ENCODE data around the gene GNAO1.
"Not testable (repeated sequence)": the region's sequence is repeated elsewhere in the genome, so short reads cannot be mapped to it uniquely, and the experiment has no call there.

Gene GNAO1

DNA sequence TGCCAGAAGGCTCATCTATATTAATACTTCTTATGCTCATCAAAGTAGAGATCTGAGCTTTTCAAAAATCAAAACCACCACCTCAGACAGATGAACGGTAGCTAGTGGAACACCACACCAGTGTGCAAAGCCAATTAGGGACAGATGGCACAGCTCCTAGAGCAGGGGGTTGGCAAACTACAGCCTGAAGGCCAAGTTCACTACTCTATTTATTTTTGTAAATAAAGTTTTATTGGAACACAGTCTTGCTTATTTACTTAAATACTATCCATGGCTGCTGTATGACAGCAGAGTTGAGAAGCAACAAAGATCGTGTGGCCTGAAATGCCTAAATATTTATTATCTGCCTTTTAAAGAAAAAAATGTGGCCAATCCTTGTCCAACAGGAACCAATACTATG lies 177.3 kb downstream of the GNAO1 start:
- DNase-seq = no peak

DNA sequence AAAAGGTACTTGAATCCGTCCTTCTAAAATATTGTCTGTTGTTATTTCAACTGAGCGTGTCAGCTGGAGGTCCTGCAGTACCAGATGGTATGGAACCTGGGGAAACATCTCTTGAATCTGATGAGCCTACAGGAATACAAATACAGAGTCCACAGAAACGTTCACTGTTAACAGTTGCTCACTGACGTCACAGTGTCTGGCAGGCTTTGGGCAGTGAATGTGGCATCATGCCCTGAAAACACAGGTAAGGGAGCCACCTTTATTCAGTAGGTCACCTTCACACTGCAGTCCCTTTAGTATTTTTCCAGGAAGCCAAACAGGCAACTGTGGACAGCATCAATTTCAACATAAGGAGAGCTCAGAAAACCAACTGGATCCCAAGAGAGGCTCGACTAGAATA lies 177.9 kb downstream of the GNAO1 start:
- no peak for DNase-seq

DNA sequence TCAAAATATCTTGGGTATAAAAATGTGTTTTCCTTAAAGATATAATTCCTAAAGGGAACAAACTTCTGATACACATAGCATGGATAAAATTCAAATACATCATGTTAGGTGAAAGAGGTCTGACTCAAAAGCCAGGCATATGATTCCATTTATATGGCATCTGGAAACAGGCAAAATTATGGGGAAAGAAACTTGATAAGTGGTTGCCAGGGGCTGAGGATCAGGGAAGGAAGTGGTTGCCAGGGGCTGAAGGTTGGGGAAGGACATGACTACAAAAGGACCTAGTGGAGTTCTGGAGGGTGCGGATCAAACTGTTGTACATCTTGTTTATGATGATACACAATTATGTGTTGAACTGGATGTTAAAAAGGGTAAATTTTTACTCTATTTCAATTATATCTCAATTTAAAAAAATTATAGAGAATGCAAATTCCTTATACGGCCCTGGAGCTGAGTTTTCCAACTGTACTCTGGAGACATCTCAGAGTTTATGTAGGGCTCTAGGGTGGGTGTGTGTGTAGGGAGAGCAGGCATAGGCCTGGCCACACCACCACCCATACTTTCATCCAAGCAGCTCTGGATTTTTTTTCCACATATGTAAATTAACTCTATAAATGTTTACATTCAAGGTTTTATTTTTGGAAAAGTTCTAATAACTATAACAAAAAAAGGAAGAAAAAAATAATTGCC lies 179.0 kb downstream of the GNAO1 start:
- DNase-seq = no peak

DNA sequence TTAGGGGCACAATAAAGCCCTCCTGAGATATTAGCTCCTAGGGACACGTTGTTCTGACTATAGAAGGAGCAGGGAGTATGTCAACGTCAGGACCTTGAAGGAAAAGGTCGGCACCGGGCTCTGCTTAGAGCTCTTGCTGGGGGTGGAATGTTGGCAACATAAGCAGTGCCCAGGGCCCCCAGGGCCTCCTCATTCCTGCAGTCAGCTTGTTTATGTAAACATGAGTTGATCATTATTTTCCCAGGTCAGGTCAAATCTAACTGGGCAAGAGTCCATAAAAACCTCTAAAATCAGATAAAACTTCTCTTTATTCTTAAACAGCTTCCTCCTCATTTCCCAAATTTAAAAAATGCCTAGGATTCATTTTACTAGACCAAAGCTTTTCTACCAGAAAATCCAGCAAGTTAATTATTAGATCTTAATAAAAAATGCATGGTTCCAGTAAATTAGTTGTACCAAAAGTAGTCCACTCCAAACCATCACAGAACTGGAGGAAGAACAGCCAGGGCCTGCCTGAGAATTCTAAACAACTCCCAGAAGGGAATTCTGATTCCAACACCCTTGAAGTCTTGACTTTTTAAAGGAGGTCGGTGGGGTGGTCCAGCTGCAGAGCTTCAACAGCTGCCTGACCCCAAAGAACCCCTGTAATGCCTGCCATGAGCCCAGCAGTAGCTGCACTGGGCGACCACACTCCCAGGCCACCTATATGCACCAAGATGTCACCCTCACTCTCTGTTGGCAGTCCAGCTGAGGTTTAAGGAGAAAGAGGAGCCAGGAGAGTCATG lies 179.8 kb downstream of the GNAO1 start:
- no peak for DNase-seq

DNA sequence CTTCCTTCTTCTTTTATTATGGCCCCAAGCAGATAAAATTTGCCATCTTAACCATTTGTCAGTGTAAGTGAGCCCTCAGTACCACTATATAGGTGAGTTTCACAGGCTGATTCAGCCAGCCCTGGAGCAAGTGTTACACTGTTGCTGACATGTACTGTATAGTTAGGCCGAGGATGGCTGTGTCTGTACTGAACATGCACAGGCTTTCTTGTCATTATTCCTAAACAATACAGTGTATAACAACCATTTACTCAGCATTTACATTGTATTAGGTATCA lies 180.3 kb downstream of the GNAO1 start:
- DNase-seq = no peak

DNA sequence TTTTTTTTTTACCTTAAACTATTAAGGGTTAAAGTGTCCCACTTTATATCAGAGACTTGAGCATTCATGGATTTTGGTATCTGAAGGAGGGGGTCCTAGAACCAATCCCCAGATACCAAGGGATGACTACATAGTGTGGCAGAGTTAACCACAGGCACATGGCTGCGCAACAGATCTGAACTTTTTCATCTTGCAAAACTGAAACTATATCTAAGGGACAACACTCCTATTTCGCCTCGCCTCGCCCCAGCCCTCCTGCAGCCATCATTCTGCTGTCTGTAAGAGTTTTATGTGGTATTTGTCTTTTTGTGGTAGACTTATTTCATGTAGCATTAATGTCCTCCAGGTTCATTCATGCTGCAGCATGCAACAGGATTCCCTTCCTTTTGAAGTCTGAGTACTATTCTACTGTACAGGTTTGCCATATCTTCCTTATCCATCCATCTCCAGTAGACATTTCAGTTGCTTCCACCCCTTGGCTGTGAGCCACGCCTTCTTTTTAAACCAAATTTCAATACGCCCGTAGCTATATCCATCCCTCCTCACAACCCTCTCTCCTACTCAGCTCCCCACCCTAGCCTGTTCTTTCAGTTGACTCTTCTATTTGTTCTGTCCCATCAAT lies 180.8 kb downstream of the GNAO1 start:
- DNase-seq = no peak

DNA sequence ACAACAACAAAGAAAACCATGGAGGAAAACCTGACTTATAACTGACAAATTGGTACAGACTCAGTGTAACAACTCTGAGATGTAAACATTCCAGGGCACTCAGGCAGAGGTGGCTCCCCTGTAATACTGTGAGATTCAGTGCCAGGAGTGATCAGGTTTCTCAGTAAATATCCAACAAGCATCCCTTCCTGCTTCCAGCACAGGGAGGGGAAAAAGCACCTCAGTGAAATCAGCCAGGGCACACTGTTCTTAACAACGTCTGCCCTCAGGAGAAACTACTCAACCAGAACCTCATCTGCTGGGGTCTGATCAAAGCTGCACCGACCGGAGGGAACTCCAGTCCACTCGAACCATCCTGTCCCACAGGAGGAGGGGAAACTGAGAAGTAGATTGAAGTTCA lies 181.7 kb downstream of the GNAO1 start:
- DNase-seq = no peak

DNA sequence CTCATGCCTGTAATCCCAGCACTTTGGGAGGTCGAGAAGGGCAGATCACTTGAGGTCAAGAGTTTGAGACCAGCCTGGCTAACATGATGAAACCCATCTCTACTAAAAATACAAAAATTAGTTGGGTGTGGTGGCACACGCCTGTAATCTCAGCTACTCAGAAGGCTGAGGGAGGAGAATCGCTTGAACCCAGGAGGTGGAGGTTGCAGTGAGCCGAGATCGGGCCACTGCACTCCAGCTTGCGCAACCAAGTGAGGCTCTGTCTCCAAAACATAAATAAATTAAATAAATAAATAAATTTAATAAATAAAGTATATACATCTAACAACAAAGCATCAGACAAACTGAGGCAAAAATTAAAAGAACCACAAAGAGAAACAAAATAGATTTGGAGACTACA lies 184.5 kb downstream of the GNAO1 start:
- not testable (repeated sequence) for DNase-seq

DNA sequence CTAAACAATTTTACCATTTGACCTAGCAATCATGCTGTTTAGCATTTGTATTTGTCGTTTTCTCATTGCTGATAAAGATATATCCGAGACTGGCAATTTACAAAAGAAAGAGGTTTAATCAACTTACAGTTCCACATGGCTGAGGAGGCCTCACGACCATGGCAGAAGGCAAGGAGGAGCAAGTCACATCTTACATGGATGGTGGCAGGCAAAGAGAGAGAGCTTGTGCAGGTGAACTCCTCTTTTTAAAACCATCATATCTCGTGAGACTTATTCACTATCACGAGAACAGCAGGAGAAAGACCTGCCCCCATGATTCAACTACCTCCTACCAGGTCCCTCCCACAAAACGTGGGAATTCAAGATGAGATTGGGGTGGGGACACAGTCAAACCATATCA lies 187.8 kb downstream of the GNAO1 start:
- DNase-seq = not testable (repeated sequence)

DNA sequence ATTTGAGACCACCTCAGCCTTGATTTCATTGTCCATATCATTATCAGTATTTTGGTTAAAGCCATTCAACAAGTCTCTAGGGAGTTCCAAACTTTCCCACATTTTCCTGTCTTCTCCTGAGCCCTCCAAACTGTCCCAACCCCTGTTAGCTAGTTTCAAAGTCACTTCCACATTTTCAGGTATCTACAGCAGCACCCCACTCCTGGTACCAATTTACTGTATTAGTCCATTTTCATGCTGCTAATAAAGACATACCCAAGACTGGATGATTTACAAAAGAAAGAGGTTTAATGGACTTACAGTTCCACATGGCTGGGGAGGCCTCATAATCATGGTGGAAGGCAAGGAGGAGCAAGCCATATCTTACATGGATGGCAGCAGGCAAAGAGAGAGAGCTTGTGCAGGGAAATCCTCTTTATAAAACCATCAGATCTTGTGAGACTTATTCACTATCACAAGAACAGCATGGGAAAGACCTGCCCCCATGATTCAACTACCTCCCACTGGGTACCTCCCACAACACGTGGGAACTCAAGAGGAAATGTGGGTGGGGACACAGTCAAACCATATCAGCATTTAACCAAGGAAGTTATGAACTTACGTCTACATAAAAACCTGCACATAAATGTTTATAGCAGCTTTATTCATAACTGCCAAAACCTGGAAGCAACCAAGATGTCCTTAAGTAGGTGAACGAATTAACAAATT lies 189.6 kb downstream of the GNAO1 start:
- DNase-seq = peak; percentile 32 to 70 (median 66)

DNA sequence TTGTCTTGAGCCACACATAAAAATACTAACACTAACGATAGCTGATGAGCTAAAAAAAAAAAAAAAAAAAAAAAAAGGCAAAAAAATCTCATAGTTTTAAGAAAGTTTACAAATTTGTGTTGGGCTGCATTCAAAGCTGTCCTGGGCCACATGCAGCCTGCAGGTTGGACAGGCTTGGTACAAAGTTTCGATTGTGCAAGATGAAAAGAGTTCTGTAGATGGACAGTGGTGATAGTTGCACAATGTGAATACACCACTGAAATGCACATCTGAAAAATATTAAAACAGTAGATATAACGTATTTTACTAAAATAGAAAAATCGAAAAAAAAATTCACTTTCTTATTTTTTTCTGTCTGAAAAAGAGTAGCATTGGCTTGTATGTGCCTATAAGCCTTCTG lies 191.2 kb downstream of the GNAO1 start:
- DNase-seq = no peak

DNA sequence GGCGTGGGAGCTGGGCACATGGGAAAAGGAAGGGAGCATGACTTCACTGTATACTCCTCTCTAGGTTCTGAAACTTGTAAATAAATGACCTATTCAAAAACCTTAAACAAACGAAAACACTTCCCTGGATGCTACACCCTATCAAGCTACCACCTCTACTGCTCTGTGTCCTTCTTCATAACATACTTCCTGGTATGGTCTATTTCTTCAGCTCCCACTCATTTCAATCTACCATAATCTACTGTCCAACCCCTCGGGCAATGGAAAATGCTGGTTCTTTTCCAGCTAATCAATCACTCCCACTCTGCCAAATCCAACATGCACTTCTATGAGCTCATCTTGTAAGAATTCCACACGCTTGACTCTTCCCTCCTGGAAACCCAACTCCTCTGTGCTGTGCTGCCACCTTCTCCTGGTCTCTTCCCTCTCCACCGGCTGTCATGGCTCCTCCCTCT lies 191.6 kb downstream of the GNAO1 start:
- no peak for DNase-seq

DNA sequence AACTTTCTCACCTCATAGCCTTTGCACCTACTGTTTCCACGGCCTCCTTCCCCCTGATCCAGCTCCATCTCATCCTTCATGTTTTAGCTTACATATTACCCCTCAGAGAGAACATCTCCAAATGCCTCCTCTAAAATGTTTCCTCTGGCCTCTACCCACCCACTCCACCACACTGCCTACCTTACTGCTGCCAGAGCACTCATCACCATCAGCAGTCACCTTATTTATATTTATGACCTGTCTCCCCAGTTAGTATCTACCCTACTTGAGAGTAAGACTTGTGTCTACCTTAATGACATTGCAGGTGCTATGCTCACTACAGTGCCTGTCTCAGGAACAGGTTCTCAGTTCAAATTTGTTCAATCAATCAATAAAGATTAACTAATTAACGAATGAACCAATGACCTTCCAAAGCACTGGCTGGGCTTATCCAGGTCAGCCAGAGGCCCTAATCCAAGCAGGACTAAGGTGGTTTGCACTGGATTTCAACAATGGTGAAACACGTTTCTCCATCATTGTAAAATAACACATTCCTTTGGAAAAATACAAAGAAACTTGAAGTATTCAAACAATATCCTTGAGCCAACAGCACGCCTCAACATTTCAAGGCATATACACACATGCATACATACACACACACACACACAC lies 192.9 kb downstream of the GNAO1 start:
- DNase-seq = no peak

DNA sequence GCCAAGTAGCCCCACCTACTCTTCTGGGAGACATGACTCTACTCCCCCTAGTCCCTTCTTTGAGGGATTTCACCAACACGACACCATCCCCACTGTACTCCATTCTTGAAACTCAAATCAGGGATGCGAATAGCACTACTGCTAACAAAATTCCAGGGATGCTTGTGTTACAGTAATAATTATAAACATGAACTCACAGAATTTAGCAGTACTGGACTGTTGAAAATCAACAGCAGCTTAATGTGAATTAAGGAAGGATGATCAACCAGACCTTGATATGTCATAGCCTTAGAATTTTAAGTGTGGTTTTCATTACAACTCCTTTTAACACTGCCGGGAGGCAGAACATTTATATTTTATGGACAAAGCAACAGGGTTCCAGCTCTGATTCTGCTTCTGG lies 196.1 kb downstream of the GNAO1 start:
- no peak for DNase-seq

DNA sequence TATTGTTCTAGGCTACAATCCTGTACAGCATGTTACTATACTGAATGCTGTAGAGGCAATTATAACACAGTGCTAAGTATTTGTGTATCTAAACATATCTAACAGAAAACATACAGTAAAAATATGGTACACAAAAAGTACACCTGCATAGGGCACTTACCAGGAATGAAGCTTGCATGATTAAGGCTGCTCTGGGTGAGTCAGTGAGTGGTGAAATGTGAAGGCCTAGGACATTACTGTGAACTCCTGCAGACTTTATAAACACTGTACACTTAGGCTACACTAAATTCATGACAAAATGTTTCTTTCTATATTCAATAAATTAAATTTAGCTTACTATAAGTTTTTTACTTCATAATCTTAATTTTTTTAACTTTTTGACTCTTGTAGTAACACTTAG lies 196.9 kb downstream of the GNAO1 start:
- no peak for DNase-seq

DNA sequence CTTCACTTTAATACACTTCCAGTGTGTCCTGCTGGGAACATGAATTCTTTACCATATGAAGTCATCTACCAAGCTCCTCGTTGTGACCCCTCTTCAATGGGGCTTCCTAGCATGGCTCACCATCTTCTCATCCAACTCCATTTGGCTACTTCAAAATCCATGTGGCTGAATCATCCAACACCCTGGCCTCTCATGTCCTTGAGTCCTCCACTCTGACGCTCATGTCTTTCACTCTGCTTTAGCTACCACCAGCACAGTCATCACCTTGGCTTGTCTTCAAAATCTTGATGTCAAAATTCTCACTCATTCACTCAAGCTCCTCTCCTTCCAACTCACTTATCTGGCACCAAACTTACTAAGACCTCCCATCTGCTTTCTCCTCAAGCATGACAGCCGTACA lies 198.3 kb downstream of the GNAO1 start:
- no peak for DNase-seq

DNA sequence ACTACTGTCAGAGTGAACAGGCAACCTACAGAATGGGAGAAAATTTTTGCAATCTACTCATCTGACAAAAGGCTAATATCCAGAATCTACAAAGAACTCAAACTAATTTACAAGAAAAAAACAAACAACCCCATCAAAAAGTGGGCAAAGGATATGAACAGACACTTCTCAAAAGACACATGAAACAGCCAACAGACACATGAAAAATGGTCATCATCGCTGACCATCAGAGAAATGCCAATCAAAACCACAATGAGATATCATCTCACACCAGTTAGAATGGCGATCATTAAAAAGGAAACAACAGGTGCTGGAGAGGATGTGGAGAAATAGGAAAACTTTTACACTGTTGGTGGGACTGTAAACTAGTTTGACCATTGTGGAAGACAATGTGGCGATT lies 205.4 kb downstream of the GNAO1 start:
- not testable (repeated sequence) for DNase-seq

DNA sequence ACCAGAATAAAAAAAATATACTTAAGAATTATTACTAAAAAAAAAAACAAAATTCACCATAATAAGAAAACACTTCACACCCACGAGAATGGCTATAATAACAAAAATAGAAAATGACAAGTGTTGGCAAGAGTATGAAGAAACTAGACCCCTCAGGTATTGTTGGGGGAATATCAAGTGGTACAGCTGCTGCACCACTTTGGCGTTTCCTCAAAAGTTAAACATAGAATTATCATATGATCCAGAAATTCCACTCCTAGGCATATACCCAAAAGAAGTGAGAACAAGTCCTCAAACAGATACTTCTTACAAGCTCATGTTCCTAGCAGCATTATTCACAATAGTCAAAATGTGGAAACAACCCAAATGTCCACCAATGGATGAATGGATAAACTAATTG lies 207.8 kb downstream of the GNAO1 start:
- DNase-seq = no peak

DNA sequence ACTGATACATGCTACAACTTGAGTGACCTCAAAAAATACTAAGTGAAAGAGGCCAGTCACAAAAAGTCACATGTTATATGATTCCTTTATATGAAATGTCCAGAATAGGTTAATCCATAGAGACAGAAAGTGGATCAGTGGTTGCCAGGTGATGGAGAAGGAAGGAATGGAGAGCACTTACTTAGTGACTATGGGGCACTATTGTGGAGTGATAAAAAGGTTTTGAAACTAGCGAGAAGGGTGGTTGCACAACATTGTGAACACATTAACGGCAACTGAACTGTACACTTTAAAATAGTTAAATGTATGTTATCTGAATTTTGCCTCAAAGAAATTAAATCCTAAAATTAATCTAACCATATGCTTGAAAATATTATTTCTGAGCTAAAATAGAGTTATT lies 208.2 kb downstream of the GNAO1 start:
- no peak for DNase-seq

DNA sequence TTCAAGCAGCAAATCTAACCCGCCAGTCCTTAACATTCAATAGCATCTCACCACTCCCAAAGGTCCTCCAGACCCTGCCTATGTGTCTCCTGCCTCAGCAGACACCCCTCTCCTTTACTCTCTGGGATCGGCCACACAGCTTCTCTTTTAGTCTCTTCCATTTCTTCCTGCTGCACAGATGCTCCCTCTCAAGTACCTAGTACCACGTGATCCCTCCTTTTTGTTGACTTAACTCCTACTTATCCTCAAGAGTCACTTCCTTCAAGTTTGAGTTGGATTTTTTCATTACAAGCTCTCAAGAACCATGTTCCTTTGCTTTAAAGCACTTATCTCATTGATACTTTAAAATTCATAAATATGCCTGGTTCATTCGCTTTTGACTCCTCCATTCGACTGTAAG lies 209.2 kb downstream of the GNAO1 start:
- DNase-seq = no peak

DNA sequence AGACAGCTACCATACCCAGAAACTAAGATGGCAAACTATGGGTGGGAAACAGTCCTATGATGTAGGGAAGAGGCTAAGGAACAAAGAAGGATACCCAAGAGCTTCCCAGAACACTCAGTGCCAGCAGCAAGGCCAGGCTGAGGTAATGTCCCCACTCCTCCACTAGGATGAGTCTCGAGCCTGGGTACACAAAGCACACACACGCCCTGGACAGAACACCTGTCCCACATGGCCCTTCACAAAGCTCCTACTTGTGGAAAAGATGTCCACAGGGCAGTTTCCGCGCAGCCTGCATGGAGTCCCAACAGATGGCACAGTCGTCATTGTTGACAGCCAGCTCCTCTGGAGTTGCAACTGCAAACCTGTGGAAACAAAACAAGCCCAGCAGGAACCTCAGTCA lies 210.2 kb downstream of the GNAO1 start:
- peak in 1 of 4 experiments; percentile 26 for DNase-seq

DNA sequence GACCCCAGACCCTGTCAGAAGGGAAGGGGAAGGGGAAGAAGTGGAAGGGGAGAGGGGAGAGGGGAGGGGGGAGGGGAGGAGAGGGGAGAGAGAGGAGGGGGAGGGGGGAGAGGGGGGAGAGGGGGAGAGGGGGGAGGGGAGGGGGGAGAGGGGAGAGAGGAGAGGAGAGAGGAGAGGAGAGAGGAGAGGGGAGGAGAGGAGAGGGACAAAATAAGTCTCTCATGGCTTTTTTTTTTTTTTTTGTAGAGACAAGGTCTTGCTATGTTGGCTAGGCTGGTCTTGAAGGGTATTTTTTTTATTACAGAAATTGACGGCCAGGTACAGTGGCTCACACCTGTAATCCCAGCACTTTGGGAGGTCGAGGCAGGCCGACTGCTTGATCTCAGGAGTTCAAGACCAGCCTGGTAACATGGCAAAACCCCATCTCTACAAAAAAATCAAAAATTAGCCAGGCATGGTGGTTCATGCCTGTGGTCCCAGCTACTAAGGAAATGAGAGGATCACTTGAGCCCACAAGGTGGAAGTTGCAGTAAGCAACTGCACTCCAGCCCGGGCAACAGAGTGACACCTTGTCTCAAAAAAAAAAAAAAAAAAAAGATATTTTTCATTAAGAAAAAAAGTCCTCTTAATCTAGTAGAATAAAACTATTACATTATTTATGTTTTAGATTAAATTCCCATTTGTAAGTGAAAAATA lies 214.8 kb downstream of the GNAO1 start:
- no peak for DNase-seq

All from suppressor macrophage (primary cell).